Fibroblast of gingiva (primary cell): ENCODE data around the gene ANO7.

Experiments
- DNase-seq: peaks from one replicate; pipeline ENCODE4 v3.0.0-alpha.2; 2011; ENCODE audit warnings: low read depth

Gene ANO7

GRCh38 chr2:241157841-241158545 is 30.5 kb upstream of the ANO7 start:
- no peak for DNase-seq

GRCh38 chr2:241158546-241158900 is 30.0 kb upstream of the ANO7 start:
- DNase-seq, result no peak

DNA sequence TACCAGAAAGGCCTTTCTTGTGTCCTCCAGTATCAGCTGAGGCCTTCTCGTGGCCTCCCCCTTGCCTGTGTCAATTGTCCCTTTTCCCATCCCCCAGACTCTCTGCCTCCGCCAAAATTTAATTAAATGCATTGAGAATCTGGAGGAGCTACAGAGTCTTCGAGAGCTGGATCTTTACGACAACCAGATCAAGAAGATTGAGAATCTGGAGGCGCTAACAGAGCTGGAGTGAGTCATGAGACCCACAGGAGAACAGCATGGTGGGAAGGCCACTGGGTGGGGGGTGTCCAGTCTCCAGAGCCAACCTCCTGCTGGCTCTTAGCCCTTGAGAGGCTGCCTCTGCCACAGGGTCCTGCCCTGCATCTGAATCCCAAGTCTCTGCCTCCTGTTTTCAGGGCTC is 29.4 kb upstream of the ANO7 start:
- no peak for DNase-seq

GRCh38 chr2:241160318-241160717 is 28.2 kb upstream of the ANO7 start:
- DNase-seq, result no peak

DNA sequence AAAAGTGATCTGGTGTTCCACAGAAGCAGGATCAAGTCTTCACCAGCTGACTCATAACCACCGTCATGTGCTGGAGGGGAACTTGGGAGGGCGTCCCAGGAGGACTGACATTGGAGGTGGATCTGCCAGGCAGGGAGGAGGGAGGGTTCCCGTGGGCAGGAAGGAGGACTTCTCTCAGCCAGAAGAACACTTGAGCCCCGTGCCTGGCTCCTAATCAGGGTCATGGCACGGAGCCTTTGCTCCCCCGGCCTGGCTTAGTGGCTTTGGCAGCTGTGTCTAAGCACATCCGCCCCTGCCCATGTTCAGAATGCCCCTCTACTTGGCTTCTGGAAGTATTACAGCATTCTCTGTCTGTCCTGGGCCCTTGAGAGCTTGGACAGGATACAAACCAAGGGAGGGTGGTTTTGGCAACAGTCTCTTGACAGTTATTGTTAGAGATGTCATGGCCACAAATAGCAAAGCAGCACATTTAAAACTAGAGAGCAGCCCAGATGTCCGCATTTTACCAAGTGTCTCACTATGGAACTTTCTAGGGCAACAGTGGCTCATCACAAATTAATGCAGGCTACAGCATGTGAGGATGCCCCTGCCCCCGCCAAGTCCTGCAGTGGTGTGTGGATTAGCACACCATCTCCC is 26.7 kb upstream of the ANO7 start:
- DNase-seq, result peak; percentile 99

- DNase-seq, result no peak
These were observed 24.8 kb upstream of the ANO7 start for GRCh38 chr2:241163601-241164118.

GRCh38 chr2:241168366-241168765 is 20.1 kb upstream of the ANO7 start:
- no peak for DNase-seq

GRCh38 chr2:241173557-241173956 is 14.9 kb upstream of the ANO7 start:
- no peak for DNase-seq

- DNase-seq, result no peak
These were observed 10.7 kb upstream of the ANO7 start for GRCh38 chr2:241177526-241178334.

DNA sequence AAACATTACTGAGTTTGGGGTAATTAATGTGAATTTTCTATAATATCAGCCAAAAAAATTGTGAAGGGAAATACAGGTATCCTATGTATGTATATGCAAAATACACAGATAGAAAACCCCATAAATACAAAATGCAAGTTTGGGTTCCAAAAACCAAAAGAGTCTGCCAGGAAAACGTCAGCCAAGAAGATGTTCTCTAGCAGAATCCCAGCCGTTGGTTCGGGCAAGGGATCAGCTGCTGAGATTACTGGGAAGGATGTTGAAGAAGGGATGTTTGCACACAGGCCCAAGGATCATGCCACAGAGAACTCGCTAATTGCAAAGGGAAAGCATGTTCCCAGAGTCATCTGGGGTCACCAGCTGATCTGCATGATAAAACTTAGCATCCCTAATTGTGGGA is 9.5 kb upstream of the ANO7 start:
- no peak for DNase-seq

DNA sequence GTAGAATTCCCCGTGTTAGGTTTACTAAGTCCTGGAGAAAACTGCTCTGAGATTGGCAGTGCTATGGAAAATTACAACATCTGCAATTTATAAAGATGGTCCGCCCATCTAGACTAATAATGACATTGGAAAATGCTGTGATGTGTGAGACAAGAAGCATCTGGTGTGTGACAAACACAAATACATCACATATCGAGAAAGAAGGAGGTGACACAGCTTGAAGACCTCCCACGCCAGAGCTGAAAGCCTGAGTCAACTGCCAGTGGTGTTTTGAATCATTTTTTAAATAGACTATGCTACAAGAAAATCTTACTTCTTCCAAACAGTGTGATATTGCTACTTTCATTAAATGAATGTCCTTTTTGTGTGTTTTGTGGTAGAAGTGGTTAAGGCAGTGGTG is 8.6 kb upstream of the ANO7 start:
- no peak for DNase-seq

GRCh38 chr2:241180495-241180894 is 8.0 kb upstream of the ANO7 start:
- DNase-seq, result no peak

GRCh38 chr2:241182126-241182525 is 6.4 kb upstream of the ANO7 start:
- DNase-seq, result no peak

GRCh38 chr2:241182531-241183133 is 5.8 kb upstream of the ANO7 start:
- no peak for DNase-seq

- DNase-seq, result no peak
These were observed 5.3 kb upstream of the ANO7 start for GRCh38 chr2:241183221-241183620.

DNA sequence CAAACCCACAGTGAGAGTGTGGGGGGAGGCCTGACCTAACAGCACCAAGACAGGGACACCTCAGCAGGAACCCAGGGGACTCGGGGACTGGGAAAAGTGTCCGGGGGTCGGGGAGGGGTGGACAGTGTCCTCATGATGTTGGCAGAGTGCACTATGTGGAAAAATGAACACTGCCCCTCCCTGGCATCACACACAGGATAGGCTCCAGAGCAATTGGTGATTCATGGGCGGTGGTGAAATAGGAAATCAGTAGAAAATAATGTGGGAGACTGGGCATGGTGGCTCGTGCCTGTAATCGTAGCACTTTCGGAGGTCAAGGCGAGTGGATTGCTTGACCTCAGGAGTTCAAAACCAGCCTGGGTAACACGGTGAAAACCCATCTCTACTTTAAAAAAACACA is 3.6 kb upstream of the ANO7 start:
- no peak for DNase-seq

- DNase-seq, result no peak
These were observed 2.5 kb upstream of the ANO7 start for GRCh38 chr2:241185961-241186360.

GRCh38 chr2:241187101-241187917 is 1.2 kb upstream of the ANO7 start:
- DNase-seq, result no peak

DNA sequence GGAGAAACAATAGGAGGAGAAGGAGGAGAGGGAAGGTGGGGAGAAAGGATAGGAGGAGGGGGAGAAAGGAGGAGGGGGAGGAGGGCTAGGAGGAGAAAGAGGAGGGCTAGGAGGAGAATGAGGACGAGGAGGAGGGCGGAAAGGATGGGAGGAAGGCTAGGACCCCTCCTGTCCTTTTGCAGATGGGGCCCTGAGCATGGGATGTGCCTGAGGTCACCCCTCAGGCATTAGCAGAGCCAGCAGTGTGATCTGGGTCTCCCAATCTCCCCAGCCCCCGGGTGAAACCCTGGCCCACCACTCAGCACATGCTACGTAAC is 601 bp upstream of the ANO7 start:
- no peak for DNase-seq

DNA sequence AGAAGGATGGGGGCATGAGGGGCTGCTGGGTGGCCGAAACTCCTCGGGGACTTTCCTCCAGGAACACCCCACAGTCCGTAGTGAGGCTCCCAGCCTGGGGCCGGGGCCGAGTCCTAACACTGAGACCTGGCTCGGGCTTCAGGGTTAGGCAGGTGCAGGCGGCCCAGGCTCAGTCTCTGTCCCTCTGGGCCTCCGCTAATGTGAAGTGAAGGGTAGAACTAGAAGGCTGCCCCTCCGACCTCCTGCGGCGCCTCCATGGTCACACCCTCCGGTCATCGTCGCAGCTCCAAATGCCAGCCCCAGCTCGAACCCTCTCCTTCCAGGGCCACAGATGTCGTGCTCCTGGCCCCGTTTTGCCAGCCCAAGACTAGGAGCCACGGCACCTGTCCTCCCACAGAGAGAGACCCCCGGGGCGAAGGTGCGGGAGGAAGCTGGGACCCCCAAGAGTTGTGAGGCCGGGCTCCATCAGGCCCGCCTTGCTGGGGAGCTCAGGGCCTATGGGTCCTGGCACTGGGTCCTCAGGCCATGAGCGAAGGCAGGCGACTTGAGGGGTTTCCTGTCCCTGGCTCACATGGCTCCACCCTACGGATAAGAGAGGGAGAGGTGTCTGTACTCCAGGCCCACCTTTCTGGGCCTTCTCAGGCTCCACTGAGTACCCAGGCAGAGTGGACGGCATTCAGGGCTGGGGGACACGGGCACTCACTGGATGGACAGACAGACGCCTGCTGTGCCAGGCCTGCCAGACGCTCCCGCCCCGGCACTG is 797 bp downstream of the ANO7 start:
- no peak for DNase-seq

DNA sequence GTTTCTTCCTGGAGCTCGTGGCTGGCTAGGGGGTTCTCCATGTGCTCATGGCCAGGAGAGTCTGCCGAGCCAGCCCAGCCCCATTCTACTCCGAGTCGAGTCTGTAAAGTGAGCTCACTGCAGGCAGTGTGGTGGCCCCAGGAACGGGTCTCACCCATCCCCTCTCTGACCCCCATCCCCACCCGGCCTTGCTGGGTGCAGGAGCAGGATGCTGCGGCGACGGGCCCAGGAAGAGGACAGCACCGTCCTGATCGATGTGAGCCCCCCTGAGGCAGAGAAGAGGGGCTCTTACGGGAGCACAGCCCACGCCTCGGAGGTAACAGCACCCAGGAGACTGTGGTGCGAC is 1.4 kb downstream of the ANO7 start:
- no peak for DNase-seq
